ENCODE measurements around the gene RAB1A. TPM values are rescaled to one million over a fixed set of nuclear protein-coding genes. Genes with fewer than 3 reads are reported as not detected.

Gene RAB1A
- total and polyA plus RNA-seq, 2 experiments from 2014 or later = 94.8 to 172 TPM

DNA sequence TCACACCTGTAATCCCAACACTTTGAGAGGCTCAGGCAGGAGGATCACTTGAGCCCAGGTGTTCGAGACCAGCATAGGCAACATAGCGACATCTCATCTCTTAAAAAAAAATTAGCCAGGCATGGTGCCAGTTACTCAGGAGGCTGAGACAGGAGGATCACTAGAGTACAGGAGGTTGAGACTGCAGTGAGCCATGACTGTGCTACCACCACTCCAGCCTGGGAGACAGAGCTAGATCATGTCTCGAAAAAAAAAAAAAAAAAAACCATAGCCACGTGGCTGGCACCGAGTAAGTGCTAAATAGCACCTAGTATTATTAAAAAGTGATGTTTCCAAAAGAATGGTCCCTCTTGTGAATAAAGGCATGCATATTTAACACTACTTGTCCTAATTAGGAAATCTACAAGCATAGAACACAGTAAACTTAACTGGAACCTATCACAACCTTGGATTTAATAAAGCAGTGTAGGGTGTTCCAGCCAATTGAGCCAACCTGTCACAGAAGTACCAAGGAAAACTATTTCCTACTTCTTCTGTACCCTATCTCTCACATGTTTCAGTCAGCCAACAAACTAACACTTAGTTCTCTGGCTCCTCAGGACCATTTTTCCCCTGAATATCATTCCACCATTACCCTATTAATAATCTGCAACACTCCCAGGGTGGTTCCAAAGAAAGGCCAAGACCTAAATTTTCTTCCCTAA lies 8.8 kb downstream of the RAB1A start (continued):
- TF ChIP-seq CREB1 (CRISPR knock-in tag; IDR thresholded peaks at IDR 0.05; ENCODE audit: low read depth) (no peak), STAT1 (IDR thresholded peaks at IDR 0.05; ENCODE audit: unreplicated experiment) (no peak), EZH2 (IDR thresholded peaks at IDR 0.05; ENCODE audit: low read depth, unreplicated experiment) (no peak), JUNB (IDR thresholded peaks at IDR 0.05; ENCODE audit: unreplicated experiment) (no peak), NANOG (IDR thresholded peaks at IDR 0.05; ENCODE audit: borderline replicate concordance) (no peak), ZNF114 (CRISPR knock-in tag; IDR thresholded peaks at IDR 0.05) (no peak), POLR2AphosphoS5 (IDR thresholded peaks at IDR 0.05; ENCODE audit: low read depth) (no peak)
- TF ChIP-seq, protein P1, sequence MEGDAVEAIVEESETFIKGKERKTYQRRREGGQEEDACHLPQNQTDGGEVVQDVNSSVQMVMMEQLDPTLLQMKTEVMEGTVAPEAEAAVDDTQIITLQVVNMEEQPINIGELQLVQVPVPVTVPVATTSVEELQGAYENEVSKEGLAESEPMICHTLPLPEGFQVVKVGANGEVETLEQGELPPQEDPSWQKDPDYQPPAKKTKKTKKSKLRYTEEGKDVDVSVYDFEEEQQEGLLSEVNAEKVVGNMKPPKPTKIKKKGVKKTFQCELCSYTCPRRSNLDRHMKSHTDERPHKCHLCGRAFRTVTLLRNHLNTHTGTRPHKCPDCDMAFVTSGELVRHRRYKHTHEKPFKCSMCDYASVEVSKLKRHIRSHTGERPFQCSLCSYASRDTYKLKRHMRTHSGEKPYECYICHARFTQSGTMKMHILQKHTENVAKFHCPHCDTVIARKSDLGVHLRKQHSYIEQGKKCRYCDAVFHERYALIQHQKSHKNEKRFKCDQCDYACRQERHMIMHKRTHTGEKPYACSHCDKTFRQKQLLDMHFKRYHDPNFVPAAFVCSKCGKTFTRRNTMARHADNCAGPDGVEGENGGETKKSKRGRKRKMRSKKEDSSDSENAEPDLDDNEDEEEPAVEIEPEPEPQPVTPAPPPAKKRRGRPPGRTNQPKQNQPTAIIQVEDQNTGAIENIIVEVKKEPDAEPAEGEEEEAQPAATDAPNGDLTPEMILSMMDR (conservative IDR thresholded peaks at IDR 0.05; ENCODE audit: low read depth in 2 of 2) = no peak
- TF ChIP-seq, protein P2, sequence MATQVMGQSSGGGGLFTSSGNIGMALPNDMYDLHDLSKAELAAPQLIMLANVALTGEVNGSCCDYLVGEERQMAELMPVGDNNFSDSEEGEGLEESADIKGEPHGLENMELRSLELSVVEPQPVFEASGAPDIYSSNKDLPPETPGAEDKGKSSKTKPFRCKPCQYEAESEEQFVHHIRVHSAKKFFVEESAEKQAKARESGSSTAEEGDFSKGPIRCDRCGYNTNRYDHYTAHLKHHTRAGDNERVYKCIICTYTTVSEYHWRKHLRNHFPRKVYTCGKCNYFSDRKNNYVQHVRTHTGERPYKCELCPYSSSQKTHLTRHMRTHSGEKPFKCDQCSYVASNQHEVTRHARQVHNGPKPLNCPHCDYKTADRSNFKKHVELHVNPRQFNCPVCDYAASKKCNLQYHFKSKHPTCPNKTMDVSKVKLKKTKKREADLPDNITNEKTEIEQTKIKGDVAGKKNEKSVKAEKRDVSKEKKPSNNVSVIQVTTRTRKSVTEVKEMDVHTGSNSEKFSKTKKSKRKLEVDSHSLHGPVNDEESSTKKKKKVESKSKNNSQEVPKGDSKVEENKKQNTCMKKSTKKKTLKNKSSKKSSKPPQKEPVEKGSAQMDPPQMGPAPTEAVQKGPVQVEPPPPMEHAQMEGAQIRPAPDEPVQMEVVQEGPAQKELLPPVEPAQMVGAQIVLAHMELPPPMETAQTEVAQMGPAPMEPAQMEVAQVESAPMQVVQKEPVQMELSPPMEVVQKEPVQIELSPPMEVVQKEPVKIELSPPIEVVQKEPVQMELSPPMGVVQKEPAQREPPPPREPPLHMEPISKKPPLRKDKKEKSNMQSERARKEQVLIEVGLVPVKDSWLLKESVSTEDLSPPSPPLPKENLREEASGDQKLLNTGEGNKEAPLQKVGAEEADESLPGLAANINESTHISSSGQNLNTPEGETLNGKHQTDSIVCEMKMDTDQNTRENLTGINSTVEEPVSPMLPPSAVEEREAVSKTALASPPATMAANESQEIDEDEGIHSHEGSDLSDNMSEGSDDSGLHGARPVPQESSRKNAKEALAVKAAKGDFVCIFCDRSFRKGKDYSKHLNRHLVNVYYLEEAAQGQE (IDR thresholded peaks at IDR 0.05; ENCODE audit: unreplicated experiment) = no peak

DNA sequence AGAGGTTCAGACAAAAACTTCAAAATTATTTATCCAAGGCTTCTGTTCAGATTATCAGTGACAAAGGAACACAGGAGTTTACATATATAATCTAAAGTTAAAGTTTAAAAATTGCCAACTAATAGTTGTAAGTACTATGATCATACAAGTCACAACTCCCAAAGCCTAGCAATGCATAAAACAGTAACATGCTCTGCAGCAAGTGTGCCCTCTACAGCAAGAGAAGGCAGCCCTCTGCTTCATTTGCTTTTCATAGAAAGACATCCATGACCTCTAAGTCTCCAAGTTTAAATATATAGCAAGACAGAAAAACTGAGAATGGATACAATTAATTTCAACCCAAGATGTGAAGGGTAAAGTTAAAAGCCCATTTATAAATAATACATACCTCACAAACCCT lies 13.3 kb downstream of the RAB1A start:
- no peak for ATAC-seq
- Mint-ChIP-seq H3K27ac (no peak overlapping the region), H3K4me1 (peaks cover 11% of the 10 kb centered on the region), H3K4me3 (no peak overlapping the region), H3K27me3 (ENCODE audit: insufficient read depth, low read depth, poor library complexity) (peaks cover 4% of the 10 kb centered on the region), H3K36me3 (ENCODE audit: low read depth) (peaks cover 6% of the 10 kb centered on the region; the same call in 1 of the 3 replicates), H3K9me3 (peaks cover 2% of the 10 kb centered on the region; the same call in 1 of the 3 replicates)
- Histone ChIP-seq H3K27ac (ENCODE audit: low read depth) (peak overlapping the region; percentile 42; the same call in 1 of the 2 replicates), H3F3A (replicated peaks; ENCODE audit: low read depth) (no peaks in the 10 kb centered on the region), H3K4me3 (no peak overlapping the region), H3K9me2 (ENCODE audit: insufficient read depth) (no peaks in the 10 kb centered on the region), H2AFZ (no peak overlapping the region), H3K4me2 (no peak overlapping the region), H3K36me3 (ENCODE audit: insufficient read depth) (no peaks in the 10 kb centered on the region), H4K20me1 (replicated peaks; ENCODE audit: insufficient read depth) (peaks cover 69% of the 10 kb centered on the region), H3K79me2 (replicated peaks; ENCODE audit: insufficient read depth) (peaks cover 100% of the 10 kb centered on the region), H3K27me3 (ENCODE audit: insufficient read depth) (no peaks in the 10 kb centered on the region), H3K4me1 (ENCODE audit: insufficient read depth) (peaks cover 6% of the 10 kb centered on the region)
- DNase-seq (ENCODE audit: low spot score) = no peak
- no peak for TF ChIP-seq STAT1 (IDR thresholded peaks at IDR 0.05; ENCODE audit: unreplicated experiment)
- TF ChIP-seq, protein P1 (conservative IDR thresholded peaks at IDR 0.05; ENCODE audit: low read depth in 2 of 2) = no peak
- no peak for TF ChIP-seq EZH2 (IDR thresholded peaks at IDR 0.05; ENCODE audit: low read depth, unreplicated experiment)
- no peak for TF ChIP-seq NANOG (IDR thresholded peaks at IDR 0.05; ENCODE audit: borderline replicate concordance)
- no peak for TF ChIP-seq ZNF331 (CRISPR knock-in tag; IDR thresholded peaks at IDR 0.05; ENCODE audit: low read depth)
- TF ChIP-seq ZNF114 (CRISPR knock-in tag; IDR thresholded peaks at IDR 0.05) = no peak
- TF ChIP-seq POLR2AphosphoS5 (IDR thresholded peaks at IDR 0.05; ENCODE audit: low read depth) = no peak
- TF ChIP-seq ETS1 (IDR thresholded peaks at IDR 0.05) = no peak
- no peak for TF ChIP-seq EZH2phosphoT487 (IDR thresholded peaks at IDR 0.05; ENCODE audit: unreplicated experiment)
- TF ChIP-seq, protein P2 (IDR thresholded peaks at IDR 0.05; ENCODE audit: unreplicated experiment) = no peak
- TF ChIP-seq JUNB (IDR thresholded peaks at IDR 0.05; ENCODE audit: unreplicated experiment) = no peak

Data from GM23338 (cell line).